Type B pancreatic cell (in vitro differentiated cells): Measurements from ENCODE around the gene PPP1R12C. TPM values are rescaled to one million over a fixed set of nuclear protein-coding genes. Genes with fewer than 3 reads are reported as not detected.

Source experiments
- DNase-seq: peaks from one replicate; pipeline ENCODE4 v3.0.0; 2021; ENCODE audit warnings: mixed read lengths; ENCODE audit not compliant: unreplicated experiment; ENCODE audit errors: extremely low spot score
- H3K27ac Mint-ChIP-seq: 2 replicates; pipeline ENCODE4 v1.8.0; 2021; ENCODE audit warnings: mild to moderate bottlenecking, mixed read lengths
- H3K27me3 Mint-ChIP-seq: 2 replicates; pipeline ENCODE4 v1.8.0; 2021; ENCODE audit warnings: mixed read lengths
- H3K36me3 Mint-ChIP-seq: 2 replicates; pipeline ENCODE4 v1.8.0; 2021; ENCODE audit warnings: mixed read lengths
- H3K4me1 Mint-ChIP-seq: one replicate; pipeline ENCODE4 v1.8.0; 2021; ENCODE audit warnings: mixed read lengths; ENCODE audit not compliant: unreplicated experiment
- H3K4me3 Mint-ChIP-seq: 2 replicates; pipeline ENCODE4 v1.8.0; 2021; ENCODE audit warnings: mild to moderate bottlenecking, mixed read lengths
- H3K9me3 Mint-ChIP-seq: 2 replicates; pipeline ENCODE4 v1.8.0; 2021; ENCODE audit warnings: mixed read lengths
- total RNA-seq: library from RNA; stranded (reverse); gene quantifications from 2 replicates; pipeline ENCODE4 v1.2.1, GENCODE V29; 2021; ENCODE audit warnings: low replicate concordance
- TF ChIP-seq, protein P1 (sequence below): fragments of 200-600 bp; sonication (generic); conservative IDR thresholded peaks from 2 replicates; pipeline ENCODE4 v1.5.0; 2021; ENCODE audit warnings: antibody characterized with exemption, mild to moderate bottlenecking

PPP1R12C gene
- total RNA-seq, 1 donor from 2014 or later = 102 TPM

DNA sequence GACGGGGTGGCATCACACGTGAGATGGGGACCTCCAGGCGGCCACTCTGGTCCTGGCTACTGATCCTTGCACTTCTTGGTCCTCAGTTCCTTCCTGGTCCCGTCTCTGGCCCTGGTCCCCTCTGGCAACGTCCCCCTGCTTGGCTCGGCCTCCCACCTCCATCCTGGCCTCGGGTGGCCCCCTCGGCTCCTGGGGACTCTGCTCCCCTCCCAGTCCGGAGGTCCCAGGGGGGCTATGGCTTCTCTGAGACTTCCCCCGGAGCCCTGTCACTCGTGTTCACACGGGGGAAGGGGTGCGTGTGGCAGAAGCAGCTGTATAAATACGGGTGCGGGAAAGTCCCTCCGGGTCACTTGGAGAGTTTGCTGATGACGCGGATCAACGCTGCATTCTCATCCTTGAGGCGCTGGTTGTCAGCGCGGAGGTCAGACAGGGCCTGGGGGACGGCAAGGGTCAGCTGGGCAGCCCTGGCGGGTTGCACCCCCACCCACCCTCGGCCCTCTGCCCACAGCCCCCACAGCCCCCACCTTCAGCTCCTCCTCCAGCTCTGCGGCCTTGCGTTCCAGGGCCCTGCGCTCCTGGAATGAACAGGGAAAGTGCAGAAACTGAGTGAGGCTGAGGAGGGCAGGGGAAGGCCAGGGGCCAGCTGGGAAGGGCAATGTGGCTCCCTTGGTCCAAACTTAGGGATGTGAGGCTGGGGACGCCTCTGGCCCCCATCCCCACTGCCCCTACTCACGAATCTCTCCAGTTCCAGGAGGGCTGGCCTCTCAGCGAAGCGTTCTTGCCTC, 26.1 kb downstream of the PPP1R12C start:
- Mint-ChIP-seq H3K27me3 (peaks cover 19% of the 10 kb centered on the region), H3K4me3 (no peak overlapping the region), H3K27ac (no peak overlapping the region), H3K9me3 (no peaks in the 10 kb centered on the region), H3K36me3 (peaks cover 5% of the 10 kb centered on the region), H3K4me1 (peaks cover 22% of the 10 kb centered on the region)
- TF ChIP-seq, protein P1, sequence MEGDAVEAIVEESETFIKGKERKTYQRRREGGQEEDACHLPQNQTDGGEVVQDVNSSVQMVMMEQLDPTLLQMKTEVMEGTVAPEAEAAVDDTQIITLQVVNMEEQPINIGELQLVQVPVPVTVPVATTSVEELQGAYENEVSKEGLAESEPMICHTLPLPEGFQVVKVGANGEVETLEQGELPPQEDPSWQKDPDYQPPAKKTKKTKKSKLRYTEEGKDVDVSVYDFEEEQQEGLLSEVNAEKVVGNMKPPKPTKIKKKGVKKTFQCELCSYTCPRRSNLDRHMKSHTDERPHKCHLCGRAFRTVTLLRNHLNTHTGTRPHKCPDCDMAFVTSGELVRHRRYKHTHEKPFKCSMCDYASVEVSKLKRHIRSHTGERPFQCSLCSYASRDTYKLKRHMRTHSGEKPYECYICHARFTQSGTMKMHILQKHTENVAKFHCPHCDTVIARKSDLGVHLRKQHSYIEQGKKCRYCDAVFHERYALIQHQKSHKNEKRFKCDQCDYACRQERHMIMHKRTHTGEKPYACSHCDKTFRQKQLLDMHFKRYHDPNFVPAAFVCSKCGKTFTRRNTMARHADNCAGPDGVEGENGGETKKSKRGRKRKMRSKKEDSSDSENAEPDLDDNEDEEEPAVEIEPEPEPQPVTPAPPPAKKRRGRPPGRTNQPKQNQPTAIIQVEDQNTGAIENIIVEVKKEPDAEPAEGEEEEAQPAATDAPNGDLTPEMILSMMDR = no peak
- DNase-seq = no peak

DNA sequence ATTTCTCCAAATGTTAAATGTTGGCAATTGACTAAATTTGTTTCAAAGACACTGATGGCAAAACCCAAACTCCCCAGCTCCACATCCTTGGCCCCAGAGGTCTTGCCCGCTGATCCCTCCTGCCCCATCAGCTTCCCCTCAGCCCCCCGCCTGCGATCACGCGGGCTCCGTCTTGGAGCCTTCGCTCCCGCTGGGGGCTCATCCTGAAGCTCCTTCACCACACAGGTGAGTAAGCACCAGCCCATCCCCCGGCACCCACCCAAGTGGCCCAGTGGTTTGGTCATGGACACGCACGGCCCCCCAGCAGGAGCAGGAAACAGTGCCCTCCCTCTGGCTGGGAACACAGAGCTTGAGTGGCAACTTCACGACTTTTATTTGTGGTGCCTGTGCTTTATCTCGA, 26.9 kb downstream of the PPP1R12C start:
- Mint-ChIP-seq H3K36me3 (peaks cover 5% of the 10 kb centered on the region), H3K9me3 (no peaks in the 10 kb centered on the region), H3K4me1 (peaks cover 22% of the 10 kb centered on the region), H3K27ac (no peak overlapping the region), H3K4me3 (no peak overlapping the region), H3K27me3 (peaks cover 25% of the 10 kb centered on the region)
- TF ChIP-seq, protein P1 = no peak
- DNase-seq = no peak

DNA sequence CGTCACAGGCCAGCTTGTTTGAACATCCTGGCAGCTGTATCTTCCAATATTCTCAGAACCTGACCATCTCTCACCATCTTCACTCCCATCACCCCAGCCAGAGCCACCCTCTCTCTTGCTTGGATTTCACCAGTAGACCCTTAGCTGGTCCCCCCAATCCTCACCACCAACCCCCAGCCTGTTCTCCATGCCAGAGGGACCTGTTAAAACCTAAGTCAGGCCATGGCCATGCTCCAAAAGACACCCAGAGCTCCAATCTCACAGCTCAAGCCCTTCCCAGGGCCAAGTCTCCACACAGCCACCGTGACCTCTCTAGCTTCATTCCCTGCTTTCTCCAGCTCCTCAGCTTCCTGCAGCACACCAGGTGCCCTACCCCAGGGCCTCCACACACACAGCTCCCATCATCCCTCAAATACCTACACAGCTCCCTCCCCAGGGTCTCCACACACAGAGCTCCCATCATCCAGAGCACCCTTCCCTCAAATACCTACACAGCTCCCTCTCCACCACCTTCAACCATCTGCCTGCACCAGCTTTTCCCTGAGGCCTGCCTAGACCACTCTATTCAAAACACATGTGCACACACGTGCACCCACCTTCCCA, 28.0 kb downstream of the PPP1R12C start:
- Mint-ChIP-seq H3K9me3 (no peaks in the 10 kb centered on the region), H3K4me1 (peaks cover 22% of the 10 kb centered on the region), H3K4me3 (peak overlapping the region; percentile 14), H3K36me3 (peaks cover 5% of the 10 kb centered on the region), H3K27me3 (peaks cover 35% of the 10 kb centered on the region), H3K27ac (peak overlapping the region; percentile 15)
- DNase-seq = no peak
- TF ChIP-seq, protein P1 = no peak

DNA sequence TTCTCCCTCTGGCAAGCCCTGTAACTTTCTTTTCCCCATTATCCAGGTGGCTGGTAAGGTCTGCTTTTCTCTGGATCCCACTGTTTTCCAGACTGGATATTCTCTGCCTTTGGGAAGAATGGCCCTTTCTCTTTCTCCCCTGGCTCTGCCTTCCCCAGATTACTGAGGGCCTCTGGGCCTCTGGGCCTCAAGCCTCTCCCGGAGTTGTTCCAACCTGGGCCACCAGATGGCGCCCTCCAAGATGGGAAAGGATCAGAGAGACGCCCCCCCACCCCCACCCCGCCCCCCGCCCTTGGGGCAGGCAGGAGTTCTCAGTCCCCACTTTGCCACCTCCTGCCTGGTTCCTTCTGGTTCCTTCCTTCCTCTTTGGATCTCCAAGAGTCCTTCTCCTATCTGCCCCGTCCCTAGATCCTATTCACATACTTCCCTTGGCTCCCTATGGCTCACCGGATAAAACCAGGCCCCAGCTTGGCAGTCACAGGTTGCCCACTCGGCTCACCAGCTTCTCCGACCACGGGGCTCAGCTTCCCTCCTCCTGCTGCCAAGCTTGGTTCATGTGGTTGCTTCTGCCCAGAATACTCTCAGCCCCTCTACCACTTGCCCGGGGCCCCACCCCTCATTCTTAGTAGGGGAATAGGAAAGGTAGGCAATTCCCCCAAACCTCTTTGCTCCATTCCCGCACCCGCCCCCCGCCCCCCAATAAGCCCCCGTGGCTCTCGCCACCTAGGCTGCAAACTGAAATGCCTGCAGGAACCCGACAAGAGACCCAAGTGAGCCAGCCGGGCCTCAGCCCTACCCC, 28.7 kb downstream of the PPP1R12C start:
- Mint-ChIP-seq H3K27me3 (peaks cover 42% of the 10 kb centered on the region), H3K27ac (peak overlapping the region; percentile 87), H3K9me3 (no peaks in the 10 kb centered on the region), H3K4me3 (peak overlapping the region; percentile 88), H3K4me1 (peaks cover 22% of the 10 kb centered on the region), H3K36me3 (peaks cover 5% of the 10 kb centered on the region)
- TF ChIP-seq, protein P1 = peak; percentile 98
- no peak for DNase-seq

DNA sequence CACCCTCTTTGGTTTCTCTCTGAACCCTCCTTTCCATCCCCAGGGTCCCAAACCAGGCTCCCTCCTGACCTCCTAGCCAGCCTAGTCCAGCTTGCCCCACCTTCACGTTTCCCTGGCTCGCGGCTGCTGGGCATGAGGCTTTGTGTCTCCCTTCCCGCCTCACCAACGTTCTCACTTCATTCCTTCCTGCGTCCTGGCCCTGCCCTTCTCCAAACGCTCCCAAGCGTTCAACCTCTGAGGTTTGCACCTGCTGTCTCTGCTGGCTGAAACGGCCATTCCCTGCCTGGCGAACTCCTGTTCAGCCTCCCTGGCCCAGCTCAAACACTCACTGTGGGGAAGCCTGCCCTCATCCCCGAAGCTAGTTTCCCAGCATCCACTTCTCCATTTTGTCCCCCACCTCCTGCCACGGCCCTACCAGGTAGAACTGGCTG, 29.4 kb downstream of the PPP1R12C start:
- H3K27ac Mint-ChIP-seq = peak overlapping the region; percentile 87
- peaks cover 45% of the 10 kb centered on the region for H3K27me3 Mint-ChIP-seq
- peaks cover 22% of the 10 kb centered on the region for H3K4me1 Mint-ChIP-seq
- no peaks in the 10 kb centered on the region for H3K9me3 Mint-ChIP-seq
- TF ChIP-seq, protein P1 = no peak
- peak overlapping the region; percentile 88 for H3K4me3 Mint-ChIP-seq
- peaks cover 5% of the 10 kb centered on the region for H3K36me3 Mint-ChIP-seq
- DNase-seq = no peak
